GM11168 (cell line): ENCODE results near the gene PTCD3.

Source experiments
- in situ Hi-C: fragments of 300-500 bp; cut with MboI; formaldehyde crosslinking; loops from one replicate; pipeline ENCODE4 v1.12.0; 2022; ENCODE audit warnings: low sequenced_read_pairs; ENCODE audit not compliant: unreplicated experiment

Gene PTCD3

DNA sequence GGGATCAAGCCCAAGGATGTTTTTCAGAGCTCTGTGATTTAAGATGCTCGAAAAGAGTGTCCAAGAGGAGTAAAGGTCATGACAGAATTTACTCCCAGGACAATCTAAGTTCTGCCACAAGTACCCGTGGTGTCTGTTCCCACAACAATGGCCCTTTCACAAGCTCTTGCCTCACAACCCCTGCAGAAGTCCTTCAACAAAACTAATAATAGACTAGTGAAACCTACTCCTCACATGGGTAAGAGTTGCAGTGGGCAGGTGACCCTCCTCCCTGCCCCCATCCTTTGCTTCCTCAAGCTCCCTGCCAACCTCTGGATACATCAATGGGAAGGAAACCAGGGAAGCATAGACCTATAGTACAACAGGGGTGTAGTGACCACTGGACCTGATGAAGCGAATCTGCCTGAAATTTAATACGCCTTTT is 34.9 kb downstream of the PTCD3 start:
- in situ Hi-C loops = no loop called here

DNA sequence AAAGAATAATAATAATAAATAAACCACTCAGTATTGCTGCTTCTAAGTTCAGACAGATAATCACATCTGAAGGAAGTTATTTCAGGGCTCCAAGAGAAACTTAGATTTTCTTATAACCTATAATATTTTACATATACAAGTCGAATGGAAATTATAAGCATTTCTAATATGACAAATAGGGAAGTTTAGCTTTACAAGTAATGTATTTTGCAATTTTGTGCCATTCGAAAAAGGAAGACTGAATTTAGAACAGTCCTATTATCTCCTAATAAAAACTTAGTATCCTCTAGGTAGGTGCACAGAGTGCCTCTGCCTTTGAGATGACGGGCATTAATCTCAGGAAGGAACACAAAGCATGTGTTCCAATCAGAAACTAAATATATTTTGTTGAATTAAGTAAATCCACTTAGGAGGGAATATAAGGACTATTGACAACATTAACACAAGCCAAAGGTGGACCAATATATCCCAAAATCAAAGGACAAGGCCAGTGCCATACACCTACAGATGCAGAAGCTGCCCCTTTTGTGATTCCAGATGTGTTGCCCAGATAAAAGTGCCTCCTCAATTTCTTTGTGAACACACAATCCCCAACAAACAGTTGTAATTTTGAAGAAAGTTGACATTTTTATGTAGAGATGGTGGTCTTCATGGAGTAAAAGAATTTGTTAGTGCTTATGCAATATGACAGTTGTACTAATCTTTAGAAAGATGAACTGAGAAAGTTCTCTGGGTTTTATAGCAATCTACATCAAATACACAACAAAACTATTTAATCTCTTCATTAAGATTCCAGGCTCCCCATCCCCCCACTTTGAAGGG is 36.6 kb downstream of the PTCD3 start:
- in situ Hi-C loops = no loop called here

DNA sequence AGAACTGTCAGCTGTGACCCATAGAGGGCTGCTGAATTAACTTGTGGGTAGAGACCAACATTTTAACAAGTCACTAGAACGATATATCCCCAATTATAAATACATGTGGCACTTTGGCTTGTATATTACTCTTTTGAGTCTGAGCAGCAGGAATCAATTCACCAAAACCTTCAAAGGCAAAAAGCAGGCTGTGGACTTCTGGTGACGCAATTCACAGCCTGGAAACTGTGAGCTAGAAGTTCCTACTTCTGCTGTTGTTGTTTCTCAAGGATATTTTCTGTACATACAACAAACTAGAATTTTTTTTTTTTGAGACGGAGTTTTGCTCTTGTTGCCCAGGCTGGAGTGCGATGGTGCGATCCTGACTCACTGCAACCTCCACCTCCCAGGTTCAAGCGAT is 37.3 kb downstream of the PTCD3 start:
- in situ Hi-C loops = no loop called here

DNA sequence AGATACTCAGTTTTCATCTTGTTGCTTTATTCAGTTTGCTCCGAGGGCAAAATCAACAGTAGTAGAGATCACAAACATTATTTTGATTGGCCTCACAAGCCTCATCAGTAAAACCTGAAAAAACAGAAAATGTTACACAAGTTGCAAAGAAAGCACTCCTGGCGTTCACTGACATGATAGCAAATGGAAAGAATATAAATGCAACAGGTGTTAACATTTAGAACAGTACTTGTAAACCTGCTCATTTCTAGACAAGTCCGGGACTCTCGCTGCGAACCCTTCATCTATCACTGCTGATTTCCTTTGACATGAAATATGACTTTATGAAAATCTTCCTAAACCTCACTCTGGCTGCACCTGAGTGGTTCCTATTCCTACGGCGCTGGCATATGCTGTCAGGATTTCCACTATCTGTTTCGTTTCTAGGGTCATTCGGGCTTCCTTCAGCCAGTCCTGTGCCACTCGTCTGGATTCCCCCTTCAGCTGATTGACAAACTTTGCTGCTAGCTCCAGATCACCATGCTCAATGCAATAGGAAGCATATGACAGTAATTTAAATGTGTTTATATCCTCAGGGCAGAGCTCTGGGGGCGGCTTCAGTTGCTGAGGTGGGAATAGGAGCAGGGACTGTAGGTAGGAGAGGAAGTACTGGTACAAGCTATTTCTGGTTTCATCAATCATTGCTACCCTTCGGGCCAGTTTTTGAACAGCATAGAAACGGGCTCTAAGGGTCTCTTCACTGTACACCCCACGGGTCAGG is 38.1 kb downstream of the PTCD3 start:
- in situ Hi-C loops = no loop called here

DNA sequence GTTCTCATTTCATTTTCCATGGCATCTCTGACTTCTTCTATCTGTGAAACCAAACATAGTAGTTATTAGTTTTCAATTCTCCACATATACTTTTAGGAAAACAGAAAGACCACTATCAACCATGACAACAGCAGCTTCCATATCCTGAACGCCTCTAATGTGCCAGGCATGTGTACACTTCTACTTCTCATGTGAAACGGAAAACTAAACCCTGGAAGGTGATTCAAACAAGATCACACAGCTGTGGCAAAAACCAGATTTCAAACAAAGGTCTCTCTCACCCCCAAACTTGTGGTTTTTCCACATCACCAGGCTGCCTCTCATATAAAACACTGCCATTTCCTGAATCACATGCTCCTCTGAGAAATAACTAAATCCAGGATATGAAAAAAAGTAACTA is 41.8 kb downstream of the PTCD3 start:
- in situ Hi-C loops = no loop called here

DNA sequence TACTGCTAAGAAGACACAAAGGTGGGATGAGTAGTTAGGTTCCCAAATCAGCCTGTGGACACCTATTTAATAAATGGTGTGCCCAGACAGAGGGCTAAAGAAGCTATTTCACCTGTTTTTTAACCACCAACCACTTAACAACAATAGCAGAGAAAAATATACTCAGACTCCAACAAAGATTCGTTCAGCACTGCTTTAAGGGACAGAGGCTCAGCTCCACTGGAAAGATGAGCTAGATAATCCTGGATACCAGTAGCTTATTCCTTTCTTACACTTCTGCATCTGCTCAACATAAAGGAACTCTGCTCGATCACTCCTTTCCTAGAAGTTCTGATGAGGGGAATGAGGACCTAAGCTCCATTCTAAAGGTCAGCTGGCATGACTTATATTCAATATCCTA is 44.5 kb downstream of the PTCD3 start:
- in situ Hi-C loops = no loop called here

DNA sequence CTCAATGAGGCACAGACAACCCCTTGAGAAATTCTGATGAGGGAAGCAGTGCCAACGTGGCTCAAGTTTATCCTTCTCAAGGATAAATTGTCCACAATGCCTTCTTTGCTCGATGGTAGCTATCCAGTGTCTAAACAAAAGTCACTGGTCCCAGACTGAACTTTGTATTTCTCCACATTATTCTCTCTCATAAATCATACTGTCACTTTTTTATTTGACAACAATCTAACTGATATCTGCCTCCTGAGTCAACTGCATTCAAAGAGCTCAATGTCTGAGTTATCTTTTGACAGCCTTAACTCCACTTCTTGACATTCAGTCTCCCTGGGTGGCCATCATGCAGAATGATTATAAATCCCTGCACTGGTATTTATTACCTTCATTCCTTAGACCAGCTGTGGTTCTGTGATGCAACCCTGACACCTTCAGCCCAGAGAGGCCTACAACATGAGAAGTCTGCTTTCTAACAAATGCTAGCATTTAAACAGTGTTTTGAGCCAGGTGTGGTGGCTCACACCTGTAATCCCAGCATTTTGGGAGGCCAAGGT is 51.0 kb downstream of the PTCD3 start:
- in situ Hi-C loops = no loop called here

DNA sequence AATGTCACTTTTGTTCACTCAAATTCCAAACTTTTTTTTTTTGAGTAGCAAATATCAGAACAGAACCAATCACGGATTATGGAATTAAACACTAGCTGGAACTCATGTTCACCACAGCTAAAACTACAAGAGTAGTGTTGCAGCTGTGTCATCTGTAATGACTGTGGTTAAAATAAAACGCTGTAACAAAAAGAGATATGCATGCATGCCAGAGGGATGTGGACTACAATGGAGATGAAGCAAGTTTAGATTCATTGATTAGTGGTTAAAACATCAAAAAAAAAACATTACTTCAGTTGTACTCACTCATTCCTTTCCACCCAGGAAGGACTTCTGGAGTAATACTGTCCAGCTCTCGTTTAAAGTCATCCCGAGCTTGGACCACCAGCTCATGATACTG is 52.3 kb downstream of the PTCD3 start:
- in situ Hi-C loops = no loop called here

DNA sequence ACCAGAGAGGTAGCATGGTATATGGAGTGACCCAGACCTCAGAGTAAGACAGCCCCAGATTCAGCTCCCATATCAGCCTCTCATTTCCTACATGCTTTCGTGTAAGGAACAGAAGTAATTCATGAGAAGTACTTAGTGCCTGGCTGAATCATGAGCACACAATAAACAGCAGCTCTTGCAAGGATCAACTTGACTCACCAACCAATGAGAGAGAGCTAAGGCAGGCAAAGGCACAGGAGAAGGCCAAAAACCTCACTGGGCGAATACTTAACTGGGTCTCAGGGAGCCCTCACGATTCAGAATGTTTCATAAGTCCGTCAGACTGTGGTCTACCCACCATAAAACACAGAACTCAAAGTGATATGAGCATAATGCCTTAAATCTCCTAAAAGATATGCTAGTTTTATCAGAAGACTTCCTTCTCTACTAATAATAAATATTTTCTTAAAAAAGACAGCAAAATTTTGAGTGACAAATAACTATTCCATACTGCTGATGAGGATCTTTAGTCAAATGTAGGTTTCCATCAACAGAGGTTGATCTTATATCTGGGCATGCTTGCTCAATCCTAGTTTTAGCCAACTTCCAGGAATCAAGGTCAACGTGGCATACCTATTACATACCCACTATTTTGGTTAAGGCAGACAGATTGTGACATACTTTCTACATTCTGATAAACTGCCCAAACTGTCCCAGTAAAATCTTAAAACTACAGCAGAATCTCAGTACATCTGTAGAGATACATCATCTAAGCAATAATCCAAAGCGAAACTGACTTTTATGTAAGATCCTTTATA is 54.3 kb downstream of the PTCD3 start:
- in situ Hi-C loops = no loop called here

DNA sequence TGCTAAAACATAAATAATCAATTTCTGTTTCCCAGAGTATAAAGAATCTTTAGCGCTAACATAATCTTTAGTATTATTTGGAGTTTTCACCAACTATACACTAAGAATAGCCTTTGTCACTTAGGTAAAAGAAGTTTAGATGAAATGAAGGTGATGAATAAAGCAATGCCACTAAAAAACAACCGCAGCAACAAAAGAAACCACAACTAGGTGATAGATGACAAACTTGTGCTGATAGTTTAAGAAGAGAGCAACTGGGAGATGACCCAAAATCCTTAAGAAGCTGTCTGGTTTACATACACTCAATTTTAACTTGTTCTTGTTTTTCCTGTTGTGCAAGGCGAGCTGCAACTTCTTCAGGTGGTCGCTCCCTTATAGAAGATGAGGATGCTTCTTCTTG is 64.4 kb downstream of the PTCD3 start:
- in situ Hi-C loops = no loop called here

DNA sequence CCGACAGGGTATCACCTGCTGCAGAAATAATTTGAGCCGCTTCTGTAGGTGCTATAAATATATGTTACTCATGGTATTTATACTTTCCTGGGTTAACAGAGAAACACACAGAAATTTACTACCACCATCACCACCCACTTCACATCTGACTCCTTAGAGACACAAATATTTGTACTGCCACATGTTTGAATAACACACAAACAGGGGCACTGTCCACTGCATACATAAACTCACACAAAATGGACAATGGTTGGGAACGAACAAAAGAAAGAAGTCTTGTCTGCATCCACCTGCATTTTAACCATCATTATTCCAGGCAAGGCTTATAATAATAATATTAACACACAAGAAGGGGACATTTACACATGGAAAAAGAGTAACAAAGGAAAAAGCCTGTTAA is 65.3 kb downstream of the PTCD3 start:
- in situ Hi-C loops = no loop called here

DNA sequence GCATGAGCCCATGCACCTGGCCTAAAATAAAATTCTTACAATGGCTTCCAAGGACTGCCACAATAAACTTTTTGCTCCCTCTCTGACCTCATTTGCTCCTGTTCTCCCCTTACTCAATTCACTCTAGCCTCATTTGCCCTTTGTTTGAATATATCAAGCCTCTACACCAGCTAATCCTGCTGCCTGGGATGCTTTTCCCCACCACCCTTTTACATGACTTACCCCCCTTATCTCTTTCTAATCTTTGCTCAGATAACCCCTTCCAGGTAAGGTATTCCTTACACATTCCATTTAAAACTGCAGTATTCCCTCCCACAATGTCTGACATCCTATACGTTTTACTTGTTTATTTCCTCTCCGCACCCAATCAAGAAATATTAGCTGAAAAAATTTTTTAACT is 66.6 kb downstream of the PTCD3 start:
- in situ Hi-C loops = no loop called here

DNA sequence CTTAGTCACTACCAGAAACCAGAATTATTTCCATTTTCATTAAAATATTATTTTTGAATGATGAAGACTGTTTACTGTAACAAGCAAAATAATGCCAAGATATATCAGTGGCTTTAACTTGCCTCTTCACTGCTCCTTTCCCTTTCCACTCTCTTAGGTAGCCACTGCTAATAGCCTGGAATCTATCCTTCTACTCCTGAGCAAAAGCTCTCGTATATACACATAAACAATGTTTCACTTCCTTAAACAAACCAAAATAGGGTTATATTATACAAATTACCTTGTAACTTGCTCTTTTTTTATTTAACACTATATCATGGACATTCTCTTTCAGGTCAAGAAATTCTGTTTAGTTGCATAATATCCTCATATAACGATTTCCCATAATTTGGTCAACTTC is 68.4 kb downstream of the PTCD3 start:
- in situ Hi-C loops = no loop called here

DNA sequence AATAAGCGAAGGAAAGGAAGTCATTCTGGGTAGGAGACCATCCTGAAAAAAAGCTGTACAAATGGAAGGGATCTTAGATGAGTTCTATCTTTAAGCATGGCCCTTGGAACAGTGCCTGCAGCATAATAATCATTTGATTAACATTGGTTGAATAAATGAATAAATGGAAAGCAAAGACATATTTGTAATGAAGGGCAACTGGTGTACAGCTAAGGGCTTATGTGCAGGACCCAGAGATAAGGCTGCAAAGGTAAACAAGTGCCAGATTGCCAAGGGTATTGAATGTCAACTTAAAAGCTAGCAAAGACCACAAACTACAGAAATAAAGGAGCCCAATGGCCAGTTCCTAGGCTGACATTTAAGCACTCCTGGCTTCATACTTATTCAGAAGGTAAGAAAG is 69.8 kb downstream of the PTCD3 start:
- in situ Hi-C loops = no loop called here

DNA sequence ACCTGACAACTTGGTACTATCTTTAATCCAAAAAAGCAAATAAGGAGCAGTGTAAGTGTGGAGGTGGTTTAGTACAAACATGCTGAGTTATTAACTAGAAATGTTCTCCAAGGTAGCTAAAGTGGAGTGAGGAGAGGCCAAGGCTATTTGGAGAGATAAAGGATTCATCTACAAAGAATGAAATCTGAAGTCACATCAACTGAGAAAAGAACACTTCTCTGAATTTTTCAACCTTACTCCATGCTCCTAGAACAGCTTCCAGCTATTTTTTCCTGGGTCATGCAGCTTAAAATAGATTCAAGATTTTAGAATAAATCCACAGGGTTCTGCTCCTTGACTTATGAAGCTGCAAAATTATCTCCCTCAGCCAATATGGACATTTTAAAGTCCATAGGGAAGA is 70.6 kb downstream of the PTCD3 start:
- in situ Hi-C loops = no loop called here

DNA sequence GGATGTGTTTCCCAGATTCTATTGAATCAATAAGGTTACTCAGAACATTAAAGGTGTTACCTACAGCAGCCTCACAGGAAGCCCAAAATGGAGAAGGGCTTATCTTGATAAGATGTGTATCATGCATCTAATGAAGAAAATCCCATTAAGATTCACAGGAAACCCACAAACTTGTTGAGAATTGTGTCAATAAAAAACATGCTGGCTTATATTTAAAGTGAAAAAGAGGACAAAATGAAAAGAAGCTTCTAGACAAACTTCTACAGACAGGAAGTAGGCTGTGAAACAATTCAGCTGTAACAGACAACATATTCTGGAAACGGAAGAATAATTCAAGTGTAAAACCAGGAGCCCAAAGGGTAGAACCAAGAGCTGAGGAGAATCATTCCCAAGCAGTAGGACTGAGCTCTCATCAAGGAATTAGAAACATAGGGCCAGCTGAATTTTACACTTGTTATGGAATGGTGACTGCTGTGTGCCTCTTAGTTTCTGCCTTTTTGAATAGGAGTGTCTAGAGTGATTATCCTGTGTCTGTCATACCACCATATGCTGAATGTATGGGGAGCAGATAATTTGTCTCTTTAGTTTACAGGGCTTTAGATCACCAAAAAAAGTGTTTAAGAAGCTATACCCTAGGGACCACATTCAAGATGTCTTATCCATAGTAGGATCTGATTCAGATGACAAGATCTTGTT is 79.6 kb downstream of the PTCD3 start:
- in situ Hi-C loops = no loop called here

DNA sequence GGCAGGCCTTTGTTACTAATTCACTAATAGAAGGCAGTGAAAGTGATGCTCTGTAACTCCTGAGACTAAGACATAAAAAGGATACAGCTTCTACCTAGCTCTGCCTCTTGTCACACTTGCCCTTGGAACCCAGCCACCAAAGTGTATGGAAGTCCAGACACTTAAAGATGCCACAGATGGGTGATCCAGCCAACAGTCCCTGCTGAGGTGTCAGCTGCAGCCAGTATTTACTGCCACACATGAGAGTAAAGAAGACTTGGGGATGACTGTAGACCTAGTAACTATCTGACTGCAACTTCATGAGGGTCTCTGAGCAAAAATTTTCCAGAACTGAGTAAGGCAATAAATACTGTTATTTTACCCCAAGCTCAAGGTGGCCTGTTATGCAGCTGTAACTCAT is 80.4 kb downstream of the PTCD3 start:
- in situ Hi-C loops = no loop called here

DNA sequence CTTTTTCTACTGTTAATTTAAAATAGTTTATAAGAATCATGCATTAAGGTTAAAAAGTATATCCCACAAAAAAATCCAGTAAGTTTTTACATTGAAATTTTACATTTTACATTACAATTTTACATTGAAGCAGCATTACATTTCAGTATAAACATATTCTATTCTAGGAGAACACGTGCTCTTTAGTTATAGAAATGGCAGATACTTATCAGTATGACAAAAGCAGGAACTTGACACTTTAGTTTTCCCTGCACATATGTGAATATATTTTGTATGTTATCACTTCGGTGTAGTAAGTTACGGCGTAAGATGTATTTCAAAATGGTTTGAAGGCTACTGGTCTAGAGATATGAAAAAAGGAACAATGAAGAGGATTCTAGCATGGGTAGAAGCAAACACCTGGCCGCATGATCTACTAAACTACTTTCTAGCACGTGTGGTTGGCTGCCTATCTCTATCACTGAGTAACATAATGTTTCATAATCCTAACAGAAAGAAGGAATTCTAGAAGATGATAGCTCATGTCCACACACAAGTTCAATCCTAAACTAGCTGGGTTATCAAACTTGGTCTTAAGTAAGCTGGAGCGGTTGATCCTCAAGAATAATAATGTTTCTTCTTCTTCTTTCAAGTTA is 83.9 kb downstream of the PTCD3 start:
- in situ Hi-C loops = no loop called here
